Measurements from ENCODE around the gene PCYT2. TPM values are rescaled to one million over a fixed set of nuclear protein-coding genes. Genes with fewer than 3 reads are reported as not detected.
A peak's percentile ranks its signal among the peaks of the same experiment; 100 is the strongest.

The PCYT2 gene
- total RNA-seq, 2 donors from 2014 or later: 47.5 to 71.6 TPM

DNA sequence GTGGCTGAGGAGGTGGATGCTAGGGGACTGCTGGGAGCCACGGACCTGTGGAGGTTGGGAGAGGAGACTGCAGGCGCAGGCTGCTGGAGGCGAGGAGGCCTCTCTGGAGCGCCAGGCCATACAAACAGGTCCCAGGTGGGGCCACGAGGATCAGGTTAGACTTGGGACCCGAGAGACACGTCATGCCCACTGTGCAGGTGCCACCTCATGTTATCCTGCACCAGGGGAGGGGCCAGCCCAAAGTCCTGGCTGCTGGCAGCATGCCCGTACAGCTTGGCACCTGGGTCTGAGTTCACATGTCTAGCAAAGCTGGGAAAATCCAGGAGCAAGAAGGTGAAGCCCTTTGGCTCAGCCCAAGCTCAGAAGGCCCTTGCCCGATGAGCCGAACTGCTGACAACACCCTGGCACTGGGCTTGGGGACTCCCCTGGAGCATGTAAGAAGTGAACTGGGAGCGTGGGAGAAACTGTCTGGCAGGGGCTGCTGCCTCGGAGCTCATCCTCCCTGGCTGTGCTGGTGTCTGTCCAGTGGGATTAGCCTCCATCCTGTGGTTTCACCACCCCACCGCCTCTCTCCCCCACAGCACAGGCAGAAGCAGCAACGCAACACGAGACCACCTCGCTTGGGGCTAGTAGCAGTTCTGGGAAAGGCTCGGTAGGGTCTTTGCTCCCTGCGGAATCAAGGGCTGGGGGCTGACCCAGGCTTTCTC is 45.3 kb downstream of the PCYT2 start:
- peaks cover 39% of the 10 kb centered on the region for H3K4me1 ChIP-seq
- peak overlapping the region; percentile 80 for H3K27ac ChIP-seq
- peak overlapping the region; percentile 48 to 86 for H3K9ac ChIP-seq (ENCODE audit: low read depth in 2 of 2, low read length in 2 of 2)
- H3K27me3 ChIP-seq: no peaks in the 10 kb centered on the region
- TF ChIP-seq, protein P1, sequence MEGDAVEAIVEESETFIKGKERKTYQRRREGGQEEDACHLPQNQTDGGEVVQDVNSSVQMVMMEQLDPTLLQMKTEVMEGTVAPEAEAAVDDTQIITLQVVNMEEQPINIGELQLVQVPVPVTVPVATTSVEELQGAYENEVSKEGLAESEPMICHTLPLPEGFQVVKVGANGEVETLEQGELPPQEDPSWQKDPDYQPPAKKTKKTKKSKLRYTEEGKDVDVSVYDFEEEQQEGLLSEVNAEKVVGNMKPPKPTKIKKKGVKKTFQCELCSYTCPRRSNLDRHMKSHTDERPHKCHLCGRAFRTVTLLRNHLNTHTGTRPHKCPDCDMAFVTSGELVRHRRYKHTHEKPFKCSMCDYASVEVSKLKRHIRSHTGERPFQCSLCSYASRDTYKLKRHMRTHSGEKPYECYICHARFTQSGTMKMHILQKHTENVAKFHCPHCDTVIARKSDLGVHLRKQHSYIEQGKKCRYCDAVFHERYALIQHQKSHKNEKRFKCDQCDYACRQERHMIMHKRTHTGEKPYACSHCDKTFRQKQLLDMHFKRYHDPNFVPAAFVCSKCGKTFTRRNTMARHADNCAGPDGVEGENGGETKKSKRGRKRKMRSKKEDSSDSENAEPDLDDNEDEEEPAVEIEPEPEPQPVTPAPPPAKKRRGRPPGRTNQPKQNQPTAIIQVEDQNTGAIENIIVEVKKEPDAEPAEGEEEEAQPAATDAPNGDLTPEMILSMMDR (IDR thresholded peaks at IDR 0.05): no peak
- H3K4me3 ChIP-seq: no peak overlapping the region
- no peaks in the 10 kb centered on the region for H3K9me3 ChIP-seq
- no peaks in the 10 kb centered on the region for H3K36me3 ChIP-seq
- intact Hi-C loops (cut with DNase I): no loop called here
- DNase-seq: peak; percentile 97

DNA sequence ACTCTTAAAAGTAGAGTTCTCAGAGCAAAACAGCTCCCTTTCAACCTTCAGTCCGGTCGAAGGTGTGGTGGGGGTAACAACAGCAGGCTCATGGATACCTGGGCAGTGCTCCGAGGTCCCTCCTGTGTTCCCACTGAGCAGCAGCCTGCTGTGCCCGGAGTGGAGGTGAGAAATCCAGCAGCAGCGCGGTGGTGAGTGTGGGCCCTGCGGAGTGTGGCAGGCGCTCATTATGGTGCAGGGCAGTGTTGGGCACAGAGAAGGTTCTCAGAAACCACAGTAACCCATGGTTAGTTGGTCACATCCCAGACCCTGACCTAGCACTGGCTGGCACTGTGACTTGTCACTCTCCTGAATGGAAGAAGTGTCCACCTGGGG is 45.9 kb downstream of the PCYT2 start:
- intact Hi-C loops (cut with DNase I): no loop called here
- H3K9ac ChIP-seq (ENCODE audit: low read depth in 2 of 2, low read length in 2 of 2): peak overlapping the region; percentile 48 to 86
- TF ChIP-seq, protein P1 (IDR thresholded peaks at IDR 0.05): no peak

DNA sequence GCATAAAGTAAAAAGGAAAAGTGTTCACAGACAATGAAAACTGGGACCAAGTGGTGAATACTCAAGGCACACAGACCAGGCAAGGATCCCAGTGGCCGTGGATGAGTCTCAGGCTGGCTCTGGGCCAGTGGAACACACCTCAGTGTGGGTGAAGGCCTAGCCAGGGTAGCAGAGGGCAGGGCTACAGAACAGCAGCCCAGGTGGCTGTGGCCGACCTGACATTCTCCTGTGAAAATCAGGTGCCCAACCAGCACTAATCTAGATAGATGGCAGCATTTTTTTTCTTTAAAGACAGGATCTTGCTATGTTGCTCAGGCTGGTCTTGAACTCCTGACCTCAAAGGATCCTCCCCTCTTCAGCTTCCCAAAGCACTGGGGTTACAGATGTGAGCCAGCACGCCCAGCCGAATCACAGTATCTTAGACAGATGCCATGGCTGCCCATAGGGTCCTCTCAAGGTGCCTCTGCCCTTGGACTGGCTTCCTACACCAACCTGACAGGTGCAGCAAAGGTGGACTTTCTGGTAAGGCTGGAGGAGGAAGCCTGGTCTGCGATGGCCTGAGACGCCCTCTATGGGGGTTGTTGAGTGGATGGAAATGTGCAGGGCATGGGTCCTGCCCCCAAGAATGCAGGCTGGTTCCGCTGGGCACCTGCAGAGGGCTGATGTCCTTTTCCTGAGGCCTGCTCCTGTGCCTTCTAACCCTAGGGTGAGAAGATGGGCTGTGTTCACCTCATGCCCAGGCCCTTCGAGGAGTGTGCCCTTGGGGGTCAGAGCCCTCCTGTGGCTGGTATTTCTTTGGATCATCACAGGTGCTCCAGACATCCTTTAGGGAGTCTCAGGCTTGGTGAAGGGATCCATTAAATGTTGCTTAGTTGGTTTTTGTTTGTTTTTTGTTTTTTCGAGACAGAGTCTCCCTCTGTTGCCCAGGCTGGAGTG is 47.1 kb downstream of the PCYT2 start:
- no peak for DNase-seq
- Histone ChIP-seq H3K27ac (no peak overlapping the region), H3K9me3 (no peaks in the 10 kb centered on the region), H3K9ac (ENCODE audit: low read depth in 2 of 2, low read length in 2 of 2) (peak overlapping the region in 1 of 2 donors; percentile 86), H3K4me1 (peaks cover 38% of the 10 kb centered on the region), H3K27me3 (no peaks in the 10 kb centered on the region), H3K4me3 (no peak overlapping the region), H3K36me3 (no peaks in the 10 kb centered on the region)
- TF ChIP-seq, protein P1 (IDR thresholded peaks at IDR 0.05): no peak
- intact Hi-C loops (cut with DNase I): no loop called here

More for the DNA sequence above, 45.9 kb downstream of the PCYT2 start:
- DNase-seq: no peak
- H3K4me1 ChIP-seq: peaks cover 39% of the 10 kb centered on the region
- H3K4me3 ChIP-seq: no peak overlapping the region
- no peaks in the 10 kb centered on the region for H3K27me3 ChIP-seq
- H3K36me3 ChIP-seq: no peaks in the 10 kb centered on the region
- no peaks in the 10 kb centered on the region for H3K9me3 ChIP-seq
- H3K27ac ChIP-seq: peak overlapping the region; percentile 80

DNA sequence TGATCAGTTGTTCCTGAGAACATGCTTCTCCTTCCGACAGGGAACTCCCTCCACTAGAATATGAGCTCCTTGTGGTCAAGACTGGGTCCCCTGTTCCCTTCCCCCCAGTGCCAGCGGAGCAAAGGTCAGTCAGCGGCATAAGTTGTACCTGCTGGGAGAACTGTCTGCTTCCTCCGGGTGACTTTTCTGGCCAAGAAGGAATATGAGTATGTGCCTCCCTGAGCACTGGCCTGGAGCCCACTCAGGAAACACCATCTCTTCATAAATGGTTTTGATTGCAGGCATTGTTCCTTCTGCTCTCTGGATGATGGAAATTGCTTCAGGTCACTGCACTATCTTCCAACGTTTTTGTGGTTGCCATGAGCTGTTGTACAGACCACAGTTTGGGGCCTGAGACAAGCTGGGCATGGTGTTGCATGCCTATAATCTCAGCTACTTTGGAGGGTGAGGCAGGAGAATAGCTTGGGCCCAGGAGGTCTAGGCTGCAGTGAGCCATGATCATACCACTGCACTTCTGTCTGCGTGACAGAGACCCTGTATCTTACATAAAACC is 48.0 kb downstream of the PCYT2 start:
- TF ChIP-seq, protein P1 (IDR thresholded peaks at IDR 0.05): no peak
- intact Hi-C loops (cut with DNase I): no loop called here
- peak overlapping the region in 1 of 2 donors; percentile 24 for H3K9ac ChIP-seq (ENCODE audit: low read depth in 2 of 2, low read length in 2 of 2)
- H3K4me3 ChIP-seq: no peak overlapping the region
- H3K27me3 ChIP-seq: no peaks in the 10 kb centered on the region
- peaks cover 3% of the 10 kb centered on the region for H3K36me3 ChIP-seq
- no peak for DNase-seq
- H3K4me1 ChIP-seq: peaks cover 41% of the 10 kb centered on the region
- H3K27ac ChIP-seq: no peak overlapping the region
- no peaks in the 10 kb centered on the region for H3K9me3 ChIP-seq

DNA sequence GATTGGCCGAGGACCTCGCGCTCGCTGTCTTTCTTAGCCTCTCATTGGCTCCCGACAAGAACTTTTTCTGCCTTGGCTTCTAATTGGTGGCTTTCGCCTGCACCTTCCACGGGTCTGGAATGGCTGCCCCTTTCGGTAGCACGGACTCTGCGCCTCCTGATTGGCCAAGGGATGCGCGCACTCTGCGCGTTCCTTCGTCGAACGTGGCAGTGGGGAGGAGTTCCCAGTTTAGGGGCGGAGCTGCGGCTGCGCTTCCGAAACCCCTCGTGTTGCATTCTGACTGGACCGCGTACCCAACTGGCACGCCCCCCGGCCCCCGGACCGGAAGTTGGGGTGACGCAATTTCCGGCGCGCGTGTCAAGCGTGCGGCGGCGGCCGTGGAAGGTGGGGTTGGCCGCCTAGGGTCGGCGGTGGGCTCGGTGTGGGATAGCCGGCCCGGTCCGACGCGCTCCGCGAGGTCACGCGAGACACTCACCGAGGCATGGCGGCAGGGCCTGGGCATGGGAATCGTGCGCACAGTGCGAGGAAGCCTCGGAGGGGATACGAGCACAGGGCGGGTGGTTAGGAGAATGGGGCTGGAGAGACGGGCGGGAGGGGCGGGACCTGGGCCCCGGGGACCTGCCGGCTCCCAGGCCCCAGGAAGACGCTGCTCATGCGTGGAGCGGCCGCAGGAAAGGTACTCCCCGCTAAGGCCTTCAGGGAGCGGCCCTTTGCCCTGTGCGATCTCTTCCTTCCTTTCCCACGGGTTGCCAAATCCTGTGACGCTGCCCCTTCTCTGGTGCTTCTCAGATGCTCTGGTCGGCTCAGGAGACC is 50.2 kb downstream of the PCYT2 start:
- peak overlapping the region; percentile 89 for H3K27ac ChIP-seq
- intact Hi-C loops (cut with DNase I): no loop called here
- TF ChIP-seq, protein P1 (IDR thresholded peaks at IDR 0.05): no peak
- DNase-seq: peak; percentile 99
- peak overlapping the region; percentile 44 for H3K4me3 ChIP-seq
- H3K36me3 ChIP-seq: peaks cover 4% of the 10 kb centered on the region
- no peaks in the 10 kb centered on the region for H3K27me3 ChIP-seq
- peaks cover 28% of the 10 kb centered on the region for H3K4me1 ChIP-seq
- H3K9ac ChIP-seq (ENCODE audit: low read depth in 2 of 2, low read length in 2 of 2): peak overlapping the region; percentile 85 to 97
- no peaks in the 10 kb centered on the region for H3K9me3 ChIP-seq
